GM23338 (cell line): Measurements from ENCODE around the gene RABL3. TPM values are rescaled to one million over a fixed set of nuclear protein-coding genes. Genes with fewer than 3 reads are reported as not detected.

Experiments used
- ATAC-seq: fragments of 200-7000 bp; cut with Tn5 transposase; 3 replicates; pipeline ENCODE4 v1.9.1; 2020
- DNase-seq: peaks from one replicate; pipeline ENCODE4 v3.0.0-alpha.2; 2015; ENCODE audit warnings: low spot score
- H2AFZ ChIP-seq: fragments of 200-600 bp; sonication (generic); 2 replicates; pipeline ENCODE4 v1.8.0; 2016; ENCODE audit warnings: antibody characterized with exemption, mild to moderate bottlenecking, moderate library complexity
- H3F3A ChIP-seq: fragments of 200-600 bp; sonication (generic); replicated peaks from 2 replicates; pipeline ENCODE4 v1.8.0; 2017; ENCODE audit warnings: antibody characterized with exemption, mixed run types, low read depth
- H3K27ac ChIP-seq: fragments of 200-600 bp; sonication (generic); 2 replicates; pipeline ENCODE4 v1.6.1; 2016; ENCODE audit warnings: low read depth
- H3K27me3 ChIP-seq: fragments of 200-600 bp; sonication (generic); 2 replicates; pipeline ENCODE4 v1.8.0; 2016; ENCODE audit warnings: mild to moderate bottlenecking, mixed run types, moderate library complexity; ENCODE audit not compliant: insufficient read depth
- H3K36me3 ChIP-seq: fragments of 200-600 bp; sonication (generic); 2 replicates; pipeline ENCODE4 v1.8.0; 2016; ENCODE audit warnings: mild to moderate bottlenecking; ENCODE audit not compliant: insufficient read depth
- H3K4me1 ChIP-seq: fragments of 200-600 bp; sonication (generic); 2 replicates; pipeline ENCODE4 v1.8.0; 2016; ENCODE audit warnings: mild to moderate bottlenecking, moderate library complexity; ENCODE audit not compliant: insufficient read depth
- H3K4me2 ChIP-seq: fragments of 200-600 bp; sonication (generic); 2 replicates; pipeline ENCODE4 v1.7.1; 2017; ENCODE audit warnings: mixed run types
- H3K4me3 ChIP-seq: fragments of 200-600 bp; sonication (generic); 2 replicates; pipeline ENCODE4 v1.6.1; 2016; ENCODE audit warnings: mixed run types
- H3K79me2 ChIP-seq: fragments of 200-600 bp; sonication (generic); replicated peaks from 2 replicates; pipeline ENCODE4 v1.8.0; 2017; ENCODE audit warnings: mild to moderate bottlenecking; ENCODE audit not compliant: insufficient read depth
- H3K9me2 ChIP-seq: fragments of 200-600 bp; sonication (generic); 2 replicates; pipeline ENCODE4 v1.8.0; 2017; ENCODE audit not compliant: insufficient read depth
- H4K20me1 ChIP-seq: fragments of 200-600 bp; sonication (generic); replicated peaks from 2 replicates; pipeline ENCODE4 v1.8.0; 2017; ENCODE audit warnings: mild to moderate bottlenecking; ENCODE audit not compliant: insufficient read depth
- H3K27ac Mint-ChIP-seq: 2 replicates; pipeline ENCODE4 v1.8.0; 2020; ENCODE audit warnings: inconsistent platforms, mild to moderate bottlenecking, moderate library complexity, mixed read lengths
- H3K27me3 Mint-ChIP-seq: 3 replicates; pipeline ENCODE4 v1.8.0; 2022; ENCODE audit warnings: low read depth, mild to moderate bottlenecking, moderate library complexity, mixed read lengths, inconsistent platforms; ENCODE audit not compliant: insufficient read depth, poor library complexity
- H3K36me3 Mint-ChIP-seq: 3 replicates; pipeline ENCODE4 v1.8.0; 2021; ENCODE audit warnings: low read depth, mild to moderate bottlenecking, inconsistent platforms, moderate library complexity, mixed read lengths
- H3K4me1 Mint-ChIP-seq: 3 replicates; pipeline ENCODE4 v1.8.0; 2020; ENCODE audit warnings: mild to moderate bottlenecking, inconsistent platforms, mixed read lengths
- H3K4me3 Mint-ChIP-seq: 3 replicates; pipeline ENCODE4 v1.8.0; 2021; ENCODE audit warnings: moderate library complexity, mild to moderate bottlenecking, inconsistent platforms, mixed read lengths
- H3K9me3 Mint-ChIP-seq: 3 replicates; pipeline ENCODE4 v1.8.0; 2020; ENCODE audit warnings: moderate library complexity, mild to moderate bottlenecking, inconsistent platforms, mixed read lengths
- CREB1 ChIP-seq: fragments of 250-450 bp; sonication (Bioruptor Pico); IDR thresholded peaks from 2 replicates; pipeline ENCODE4 v1.5.0; 2020; ENCODE audit warnings: low read depth, mild to moderate bottlenecking, moderate library complexity
- ETS1 ChIP-seq: IDR thresholded peaks from 2 replicates; pipeline ENCODE4 v1.6.1; 2016; ENCODE audit warnings: antibody characterized with exemption
- EZH2 ChIP-seq: fragments of 200-600 bp; sonication (generic); IDR thresholded peaks from one replicate; pipeline ENCODE4 v1.8.0; 2017; ENCODE audit warnings: antibody characterized with exemption, mild to moderate bottlenecking, low read depth; ENCODE audit not compliant: unreplicated experiment
- REST ChIP-seq: IDR thresholded peaks from one replicate; pipeline ENCODE4 v1.6.1; 2018; ENCODE audit warnings: antibody characterized with exemption; ENCODE audit not compliant: unreplicated experiment
- ZNF114 ChIP-seq: fragments of 250-450 bp; sonication (Bioruptor Pico); IDR thresholded peaks from 2 replicates; pipeline ENCODE4 v1.5.0; 2020; ENCODE audit warnings: mild to moderate bottlenecking, moderate library complexity
- ZNF331 ChIP-seq: fragments of 250-450 bp; sonication (Bioruptor Pico); IDR thresholded peaks from 2 replicates; pipeline ENCODE4 v1.5.0; 2020; ENCODE audit warnings: low read depth, mild to moderate bottlenecking, moderate library complexity
- ZNF462 ChIP-seq: fragments of 250-450 bp; sonication (Bioruptor Pico); IDR thresholded peaks from 2 replicates; pipeline ENCODE4 v1.5.0; 2020; ENCODE audit warnings: mild to moderate bottlenecking, moderate library complexity
- polyA plus RNA-seq: library from polyadenylated mRNA; unstranded; fragments of >200 nt; fragmentation: Nextera tagmentation; extraction: Ambion mirVana; gene quantifications from 2 replicates; pipeline ENCODE4 v1.2.1, GENCODE V29; 2016
- total RNA-seq: library from RNA; depleted of rRNA; stranded (reverse); fragments of >200 nt; shearing (Covaris generic); gene quantifications from 2 replicates; pipeline ENCODE4 v1.2.3, GENCODE V29; 2014

Gene RABL3
- total and polyA plus RNA-seq, 2 experiments from 2014 or later, result 7.8 to 9.8 TPM

- Histone ChIP-seq H3K9me2 (peaks cover 8% of the 10 kb centered on the region; the same call in 1 of the 2 replicates), H3K4me3 (no peak overlapping the region), H3K79me2 (no peaks in the 10 kb centered on the region), H3F3A (no peaks in the 10 kb centered on the region), H4K20me1 (no peaks in the 10 kb centered on the region), H3K27me3 (no peaks in the 10 kb centered on the region), H3K4me1 (peaks cover 6% of the 10 kb centered on the region; the same call in 1 of the 2 replicates), H2AFZ (no peak overlapping the region), H3K4me2 (no peak overlapping the region), H3K36me3 (no peaks in the 10 kb centered on the region), H3K27ac (no peak overlapping the region)
- H3K27me3 Mint-ChIP-seq, result no peaks in the 10 kb centered on the region
- no peak overlapping the region for H3K27ac Mint-ChIP-seq
- H3K36me3 Mint-ChIP-seq, result peaks cover 3% of the 10 kb centered on the region; the same call in 1 of the 3 replicates
- H3K4me3 Mint-ChIP-seq, result no peak overlapping the region
- H3K4me1 Mint-ChIP-seq, result peaks cover 27% of the 10 kb centered on the region
- no peaks in the 10 kb centered on the region for H3K9me3 Mint-ChIP-seq
- ATAC-seq, result no peak
- no peak for DNase-seq
- no peak for TF ChIP-seq CREB1 (CRISPR knock-in tag)
- TF ChIP-seq ZNF331 (CRISPR knock-in tag), result no peak
- no peak for TF ChIP-seq ZNF114 (CRISPR knock-in tag)
- TF ChIP-seq ZNF462 (CRISPR knock-in tag), result no peak
- TF ChIP-seq ETS1, result no peak
- no peak for TF ChIP-seq REST
- TF ChIP-seq EZH2, result no peak
Measured at GRCh38 chr3:120670576-120670975, 71.7 kb downstream of the RABL3 start.
